ENCODE results near the gene CNKSR3.

Gene CNKSR3

GRCh38 chr6:154343473-154344308 is 166.8 kb downstream of the CNKSR3 start:
- peak; percentile 49 for DNase-seq

GRCh38 chr6:154341871-154342270 is 168.6 kb downstream of the CNKSR3 start:
- no peak for DNase-seq

DNA sequence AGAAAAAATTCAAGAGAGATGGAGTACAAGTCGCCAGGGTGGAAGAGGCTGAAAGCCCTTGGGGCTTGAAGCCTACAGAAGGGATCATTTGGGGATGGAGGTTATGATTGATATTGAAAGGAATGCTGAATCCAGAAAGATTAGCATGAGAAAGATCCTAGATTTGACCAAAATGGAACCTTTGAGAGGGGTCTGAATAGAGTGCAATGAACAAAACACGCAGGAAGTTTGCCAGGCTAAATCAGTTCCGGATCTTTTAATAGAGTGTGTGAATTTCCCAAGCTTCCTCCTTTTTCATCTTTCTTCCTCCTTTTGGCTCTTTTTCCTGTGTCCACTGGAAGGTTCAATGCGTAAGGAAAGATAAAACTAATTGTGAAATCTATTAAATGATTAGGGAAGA is 169.1 kb downstream of the CNKSR3 start:
- no peak for DNase-seq

All from fibroblast of skin of abdomen (primary cell).